HG02943 (cell line): ENCODE data around the gene ANAPC15.
"Not testable (repeated sequence)": the region's sequence is repeated elsewhere in the genome, so short reads cannot be mapped to it uniquely, and the experiment has no call there.

Source experiments
- ATAC-seq: cut with Tn5 transposase; IDR thresholded peaks from one replicate; pipeline ENCODE4 v1.9.1; 2021; ENCODE audit warnings: mild to moderate bottlenecking, low read depth, moderate library complexity; ENCODE audit not compliant: unreplicated experiment

Gene ANAPC15

GRCh38 chr11:72112143-72112977 is at the start of gene ANAPC15:
ANAPC15 (minus strand) TSS chr11:72112695; CDS start chr11:72111276, 1,419 bp downstream.
- ATAC-seq = peak; percentile 81

- ATAC-seq = no peak
Measured at GRCh38 chr11:72160319-72160718, 47.8 kb upstream of the ANAPC15 start.

GRCh38 chr11:72157131-72157530 is 44.6 kb upstream of the ANAPC15 start:
- no peak for ATAC-seq

GRCh38 chr11:72155751-72156150 is 43.3 kb upstream of the ANAPC15 start:
- no peak for ATAC-seq

GRCh38 chr11:72154816-72155215 is 42.3 kb upstream of the ANAPC15 start:
- no peak for ATAC-seq

GRCh38 chr11:72153874-72154273 is 41.4 kb upstream of the ANAPC15 start:
- not testable (repeated sequence) for ATAC-seq

GRCh38 chr11:72150882-72151281 is 38.4 kb upstream of the ANAPC15 start:
- no peak for ATAC-seq

- no peak for ATAC-seq
Measured at GRCh38 chr11:72146625-72147024, 34.1 kb upstream of the ANAPC15 start.

- no peak for ATAC-seq
Measured at GRCh38 chr11:72144807-72145565, 32.5 kb upstream of the ANAPC15 start.

- ATAC-seq = not testable (repeated sequence)
Measured at GRCh38 chr11:72142543-72142942, 30.0 kb upstream of the ANAPC15 start.

- not testable (repeated sequence) for ATAC-seq
Measured at GRCh38 chr11:72142086-72142485, 29.6 kb upstream of the ANAPC15 start.

GRCh38 chr11:72141066-72141465 is 28.6 kb upstream of the ANAPC15 start:
- ATAC-seq = no peak

GRCh38 chr11:72140661-72141060 is 28.2 kb upstream of the ANAPC15 start:
- no peak for ATAC-seq

- ATAC-seq = no peak
Measured at GRCh38 chr11:72139500-72139899, 27.0 kb upstream of the ANAPC15 start.

- no peak for ATAC-seq
Measured at GRCh38 chr11:72138821-72139390, 26.4 kb upstream of the ANAPC15 start.

GRCh38 chr11:72136684-72137262 is 24.3 kb upstream of the ANAPC15 start:
- ATAC-seq = no peak

- no peak for ATAC-seq
Measured at GRCh38 chr11:72135891-72136683, 23.6 kb upstream of the ANAPC15 start.

- not testable (repeated sequence) for ATAC-seq
Measured at GRCh38 chr11:72135473-72135872, 23.0 kb upstream of the ANAPC15 start, which contains the start of gene FOLR3. FOLR3 (plus strand) TSS chr11:72135725; CDS start chr11:72135953, 228 bp downstream.

GRCh38 chr11:72132646-72133045 is 20.2 kb upstream of the ANAPC15 start:
- no peak for ATAC-seq

- ATAC-seq = no peak
Measured at GRCh38 chr11:72129381-72129780, 16.9 kb upstream of the ANAPC15 start.
